Vagina (tissue), 2 donors: ENCODE results near the gene MRPL41.

Experiments
- CTCF ChIP-seq, 3 experiments: fragments of 450-650 bp in 2 of 3; fragments of 200-600 bp in 1 of 3; sonication (generic) in 1 of 3; IDR thresholded peaks; one replicate each; pipeline ENCODE4 v1.5.1; 2017 to 2019; ENCODE audit warnings: antibody characterized with exemption in 3 of 3, mild to moderate bottlenecking in 2 of 3, moderate library complexity in 2 of 3
- POLR2A ChIP-seq, 2 donors: fragments of 450-650 bp; IDR thresholded peaks; one replicate each; pipeline ENCODE4 v1.6.1; 2017; ENCODE audit warnings: antibody characterized with exemption in 2 of 2, mild to moderate bottlenecking in 2 of 2, moderate library complexity in 2 of 2

DNA sequence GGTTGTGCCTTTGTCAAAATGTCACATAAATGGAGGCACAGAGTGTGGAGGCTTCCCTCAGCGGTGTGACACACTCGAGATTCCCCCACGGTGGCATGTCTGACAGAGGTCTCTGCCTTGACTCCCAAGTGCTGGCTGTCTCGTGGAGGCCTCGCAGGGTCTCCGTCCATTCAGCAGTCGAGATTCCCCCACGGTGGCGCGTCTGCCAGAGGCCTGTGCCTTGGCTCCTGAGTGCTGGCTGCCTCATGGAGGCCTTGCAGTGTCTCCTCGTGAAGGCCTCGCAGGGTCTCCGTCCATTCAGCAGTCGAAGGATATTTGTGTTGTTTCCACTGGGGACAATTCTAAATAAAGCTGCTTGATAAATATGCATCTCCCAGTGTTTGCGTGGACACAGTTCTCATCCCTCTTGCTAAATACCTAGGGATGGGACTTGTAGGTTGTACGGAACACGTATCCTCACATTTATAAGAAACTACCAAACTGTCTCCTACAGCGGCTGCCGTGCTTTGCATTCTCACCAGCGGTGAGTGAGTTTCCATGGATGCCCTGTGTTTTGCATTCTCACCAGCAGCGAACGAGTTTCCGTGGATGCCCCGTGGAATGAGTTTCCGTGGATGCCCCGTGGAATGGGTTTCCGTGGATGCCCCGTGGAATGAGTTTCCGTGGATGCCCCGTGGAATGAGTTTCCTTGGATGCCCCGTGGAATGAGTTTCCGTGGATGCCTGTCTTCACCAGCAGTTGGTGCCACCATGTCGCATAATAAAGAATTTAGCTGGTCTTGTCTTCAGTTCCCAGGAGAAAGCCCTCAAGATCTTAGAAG, 27.3 kb upstream of the MRPL41 start:
- TF ChIP-seq CTCF (IDR thresholded peaks at IDR 0.05) (no peak), POLR2A (IDR thresholded peaks at IDR 0.05) (no peak)
